GM21576 (cell line): ENCODE data around the gene APOO.

ENCODE experiments used
- ATAC-seq: cut with Tn5 transposase; IDR thresholded peaks from one replicate; pipeline ENCODE4 v1.9.1; 2021; ENCODE audit warnings: mild to moderate bottlenecking, moderate library complexity; ENCODE audit not compliant: unreplicated experiment

The APOO gene

DNA sequence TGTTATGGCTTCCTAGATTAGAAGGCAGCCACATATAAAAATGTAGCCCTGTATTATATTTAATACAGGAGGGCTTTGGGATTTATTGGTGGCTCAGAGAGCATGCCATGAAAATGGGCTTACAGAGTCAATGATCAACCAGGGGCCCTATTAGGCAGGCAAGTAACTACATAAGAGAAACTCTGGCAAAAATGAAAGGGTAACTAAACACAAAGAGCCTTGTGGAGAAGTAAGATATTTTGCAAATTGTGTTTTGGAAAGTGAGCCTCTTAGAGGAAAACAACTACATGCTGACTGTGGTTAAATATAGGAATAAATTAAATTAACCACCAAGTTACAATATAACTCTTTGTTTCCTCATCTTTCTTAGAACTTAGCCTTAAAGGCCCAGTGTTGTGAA, 119.2 kb downstream of the APOO start:
- no peak for ATAC-seq

DNA sequence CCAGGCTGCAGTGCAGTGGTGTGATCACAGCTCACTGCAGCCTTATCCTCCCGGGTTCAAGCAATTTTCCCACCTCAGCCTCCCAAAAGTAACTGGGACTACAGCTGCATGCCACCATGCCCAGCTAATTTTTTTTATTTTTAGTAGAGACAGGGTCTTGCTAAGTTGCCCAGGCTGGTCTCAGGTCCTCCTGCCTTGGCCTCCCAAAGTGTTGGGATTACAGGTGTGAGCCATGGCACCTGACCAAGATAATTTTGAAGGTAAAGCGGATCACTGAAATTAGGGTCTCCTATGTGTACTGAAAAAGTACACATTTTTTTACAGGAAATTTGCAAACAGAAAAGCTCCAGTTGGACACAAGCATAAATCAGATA, 120.0 kb downstream of the APOO start:
- no peak for ATAC-seq

DNA sequence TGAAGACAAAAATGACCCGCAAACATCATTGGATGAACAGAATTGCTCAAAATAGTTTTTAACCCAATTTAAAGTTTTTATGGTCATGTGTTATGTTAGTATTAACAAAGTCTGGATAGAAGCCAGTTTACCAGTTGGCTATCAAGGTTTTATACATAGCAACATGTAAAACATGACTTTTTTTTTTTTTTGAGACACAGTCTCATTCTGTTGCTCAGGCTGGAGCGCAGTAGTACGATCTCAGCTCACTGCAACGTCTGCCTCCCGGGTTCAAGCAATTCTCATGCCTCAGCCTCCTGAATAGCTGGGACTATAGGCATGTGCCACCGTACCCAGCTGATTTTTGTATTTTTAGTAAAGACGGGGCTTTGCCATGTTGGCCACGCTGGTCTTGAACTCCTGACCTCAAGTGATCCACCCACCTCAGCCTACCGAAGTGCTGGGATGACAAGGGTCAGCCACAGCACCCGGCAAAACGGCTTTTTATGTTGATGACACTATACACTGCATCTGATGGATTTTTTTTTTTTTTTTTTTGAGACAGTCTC, 121.4 kb downstream of the APOO start:
- ATAC-seq, result no peak

DNA sequence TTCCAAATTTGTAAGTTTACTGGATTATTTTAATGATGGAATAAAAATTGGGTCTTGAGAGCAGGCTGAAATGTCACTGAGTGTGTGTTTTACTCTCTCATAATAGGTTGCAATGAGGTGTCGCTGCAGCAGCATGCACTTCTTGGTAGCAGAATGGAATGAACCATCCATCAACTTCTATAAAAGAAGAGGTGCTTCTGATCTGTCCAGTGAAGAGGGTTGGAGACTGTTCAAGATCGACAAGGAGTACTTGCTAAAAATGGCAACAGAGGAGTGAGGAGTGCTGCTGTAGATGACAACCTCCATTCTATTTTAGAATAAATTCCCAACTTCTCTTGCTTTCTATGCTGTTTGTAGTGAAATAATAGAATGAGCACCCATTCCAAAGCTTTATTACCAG, 122.2 kb downstream of the APOO start:
- ATAC-seq, result no peak

DNA sequence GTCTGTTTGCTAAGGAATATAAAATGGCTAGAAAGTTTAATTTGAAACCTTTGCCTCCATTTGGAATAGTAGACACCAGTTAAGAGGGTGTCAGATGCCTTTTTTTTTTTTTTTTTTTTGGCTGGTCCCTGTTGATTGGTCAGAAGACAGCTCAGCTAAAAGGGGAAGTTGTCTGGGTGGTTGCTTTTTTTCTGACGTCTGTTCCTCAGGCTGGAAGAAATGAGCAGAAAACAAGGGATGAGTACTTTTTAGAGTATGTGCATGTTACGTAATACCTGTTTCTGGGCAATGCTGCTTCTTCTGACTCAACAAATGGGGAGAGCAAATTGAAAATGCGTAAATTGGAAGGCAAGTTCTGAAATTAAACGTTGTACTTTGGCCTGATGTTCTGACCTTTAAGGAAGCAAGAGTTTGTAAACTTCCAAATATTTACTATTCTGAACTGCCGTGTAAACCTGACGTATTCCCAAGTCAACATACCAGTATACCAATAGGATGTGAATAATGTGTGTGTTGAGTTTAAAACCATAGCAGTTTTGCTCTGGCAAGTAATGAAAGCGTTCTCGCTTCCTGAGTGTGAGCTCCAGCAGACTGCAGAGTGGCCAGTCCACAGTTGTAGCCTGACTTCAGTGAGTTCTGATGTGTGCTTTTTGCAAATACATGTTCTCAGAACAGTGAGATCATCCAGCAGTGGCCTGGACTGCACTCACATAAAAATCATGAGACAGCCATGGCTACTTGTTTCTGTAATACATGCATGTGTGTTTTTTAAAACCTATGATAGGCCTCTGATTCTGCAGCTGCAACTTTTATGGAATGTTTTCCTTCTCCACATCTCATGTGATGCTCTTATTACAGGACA, 123.0 kb downstream of the APOO start:
- no peak for ATAC-seq

DNA sequence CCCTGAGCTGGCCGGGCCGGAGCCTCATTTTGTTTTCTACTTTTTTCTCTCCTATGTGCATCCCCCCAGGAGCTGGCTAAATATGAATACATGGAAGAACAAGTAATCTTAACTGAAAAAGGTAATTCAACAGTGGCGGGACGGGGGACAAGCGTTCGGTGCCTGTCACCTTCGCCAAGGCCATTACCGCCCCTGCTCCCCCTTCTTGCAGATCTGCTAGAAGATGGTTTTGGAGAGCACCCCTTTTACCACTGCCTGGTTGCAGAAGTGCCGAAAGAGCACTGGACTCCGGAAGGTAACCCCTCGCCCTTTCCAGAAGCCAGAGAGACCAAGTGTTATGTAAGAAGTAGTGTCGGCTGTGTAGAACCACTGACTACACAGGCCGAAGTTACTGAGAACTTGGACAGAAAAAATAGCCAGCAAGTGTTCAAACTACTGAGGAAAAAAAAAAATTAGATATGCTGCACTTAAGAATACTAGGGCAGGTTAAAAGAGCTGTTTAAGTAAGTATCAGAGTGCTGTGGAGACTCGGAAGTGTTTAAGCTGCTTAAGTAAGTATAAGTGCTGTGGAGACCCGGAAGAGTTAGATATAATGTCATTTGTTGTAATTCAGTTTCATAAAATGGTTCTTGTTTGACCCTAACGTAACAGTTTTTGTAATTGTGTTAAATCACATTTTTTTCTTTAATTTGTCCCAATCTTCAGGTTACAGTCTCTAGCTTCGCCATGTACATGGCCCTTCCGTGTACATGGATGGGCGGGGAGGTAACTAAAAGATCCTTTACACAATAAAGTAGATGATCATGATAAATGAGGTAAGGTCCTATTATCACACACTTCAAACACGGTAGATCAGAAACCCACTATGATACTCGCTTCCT, 123.9 kb downstream of the APOO start:
- no peak for ATAC-seq
